Sigmoid colon (tissue), 7 donors: ENCODE results near the gene AMN1. TPM values are rescaled to one million over a fixed set of nuclear protein-coding genes. Genes with fewer than 3 reads are reported as not detected.

Experiments
- DNase-seq: peaks from one replicate; pipeline ENCODE4 v3.0.0-alpha.2; 2019
- H3K27ac ChIP-seq, 4 donors: fragments of 200-600 bp; sonication (generic); one replicate each; pipeline ENCODE4 v1.5.1; 2016 to 2019; ENCODE audit warnings: mild to moderate bottlenecking in 1 of 4
- H3K27me3 ChIP-seq, 3 donors: fragments of 200-600 bp; sonication (generic); one replicate each; pipeline ENCODE4 v1.5.1; 2019; ENCODE audit warnings: mild to moderate bottlenecking in 1 of 3
- H3K36me3 ChIP-seq, 4 donors: fragments of 200-600 bp; sonication (generic); one replicate each; pipeline ENCODE4 v1.5.1; 2016 to 2019
- H3K4me1 ChIP-seq, 4 donors: fragments of 200-600 bp; sonication (generic); one replicate each; pipeline ENCODE4 v1.5.1; 2017 to 2019
- H3K4me3 ChIP-seq, 4 donors: fragments of 200-600 bp; sonication (generic); one replicate each; pipeline ENCODE4 v1.5.1; 2017 to 2019; ENCODE audit warnings: mild to moderate bottlenecking in 2 of 4, moderate library complexity in 1 of 4
- H3K9me3 ChIP-seq, 4 donors: fragments of 200-600 bp in 3 of 4; sonication (generic) in 3 of 4; one replicate each; pipeline versions ENCODE4 v1.5.1 to v1.6.1; 2013 to 2019
- CTCF ChIP-seq, 4 experiments: fragments of 450-650 bp in 3 of 4; fragments of 200-600 bp in 1 of 4; IDR thresholded peaks; one replicate each; pipeline ENCODE4 v1.5.1; 2016 to 2019; ENCODE audit warnings: antibody characterized with exemption in 4 of 4, mild to moderate bottlenecking in 3 of 4, moderate library complexity in 2 of 4
- EP300 ChIP-seq, 4 donors: sonication (generic); formaldehyde crosslinking; IDR thresholded peaks; one replicate each; pipeline ENCODE4 v1.6.1; 2017; ENCODE audit warnings: antibody characterized with exemption in 4 of 4
- POLR2A ChIP-seq, 2 donors: fragments of 450-650 bp; IDR thresholded peaks; one replicate each; pipeline ENCODE4 v1.6.1; 2016; ENCODE audit warnings: antibody characterized with exemption in 2 of 2, mild to moderate bottlenecking in 2 of 2, moderate library complexity in 2 of 2
- POLR2AphosphoS5 ChIP-seq, 4 donors: sonication (generic); formaldehyde crosslinking; IDR thresholded peaks; one replicate each; pipeline ENCODE4 v1.6.1; 2017; ENCODE audit warnings: antibody characterized with exemption in 4 of 4
- WGBS, 2 donors: extraction: QIAGEN DNeasy Blood & Tissue Kit; methylation state at CpG; one replicate each; pipeline ENCODE4 v1.1.7; 2013; 5-methylcytosine and 5-hydroxymethylcytosine counted together
- intact Hi-C: fragments of 100-400 bp; cut with DNase I; formaldehyde crosslinking; loops from one replicate; pipeline ENCODE4 v1.15.1; 2023
- polyA plus RNA-seq, 3 donors: library from polyadenylated mRNA; stranded (reverse); fragments of 200-250 nt; gene quantifications; one replicate each; pipeline ENCODE4 v1.2.3, GENCODE V29; 2013
- total RNA-seq, 4 donors: library from RNA; depleted of rRNA; stranded (reverse); fragments of >200 nt; gene quantifications; one replicate each; pipeline ENCODE4 v1.1.0, GENCODE V29; 2016
- donor health status: healthy with polysubstance abuse.
- donor health status: Bipolar disorder and iron deficiency.
- donor health status: healthy.

Gene AMN1
- total and polyA plus RNA-seq, 7 donors: 2.4 to 13.2 (median 10.2) TPM

GRCh38 chr12:31633464-31633863 lies 95.4 kb downstream of the AMN1 start:
- H3K27ac ChIP-seq: no peak overlapping the region
- intact Hi-C loops: loop anchor here (10.0 kb wide), 1 partner anchor 359 kb away; no protein-coding TSS in a partner anchor

GRCh38 chr12:31631809-31632208 lies 97.0 kb downstream of the AMN1 start:
- intact Hi-C loops: loop anchor here (10.0 kb wide), 1 partner anchor 357 kb away; no protein-coding TSS in a partner anchor
- no peaks in the 10 kb centered on the region for H3K36me3 ChIP-seq
- no peaks in the 10 kb centered on the region for H3K27me3 ChIP-seq
- DNase-seq: no peak
- WGBS, 2 donors: 82 to 91% methylated on average over 12 of the region's 12 CpGs
- no peaks in the 10 kb centered on the region for H3K9me3 ChIP-seq
- H3K4me3 ChIP-seq: no peak overlapping the region
- peaks cover 0 to 18% (median 14%) of the 10 kb centered on the region in 4 donors for H3K4me1 ChIP-seq
- no peak overlapping the region for H3K27ac ChIP-seq
- TF ChIP-seq EP300 (IDR thresholded peaks at IDR 0.05) (no peak), POLR2AphosphoS5 (IDR thresholded peaks at IDR 0.05) (no peak), CTCF (IDR thresholded peaks at IDR 0.05) (no peak), POLR2A (IDR thresholded peaks at IDR 0.05) (no peak)

More at GRCh38 chr12:31633464-31633863, 95.4 kb downstream of the AMN1 start:
- Histone ChIP-seq H3K27me3 (no peaks in the 10 kb centered on the region), H3K36me3 (no peaks in the 10 kb centered on the region), H3K4me1 (peaks cover 0 to 18% (median 14%) of the 10 kb centered on the region in 4 donors), H3K9me3 (no peaks in the 10 kb centered on the region), H3K4me3 (no peak overlapping the region)
- WGBS, 2 donors: 78 to 91% methylated on average over 4 of the region's 4 CpGs
- no peak for DNase-seq
- TF ChIP-seq EP300 (IDR thresholded peaks at IDR 0.05) (no peak), POLR2A (IDR thresholded peaks at IDR 0.05) (no peak), CTCF (IDR thresholded peaks at IDR 0.05) (no peak), POLR2AphosphoS5 (IDR thresholded peaks at IDR 0.05) (no peak)

- TF ChIP-seq POLR2A (IDR thresholded peaks at IDR 0.05) (no peak), EP300 (IDR thresholded peaks at IDR 0.05) (no peak), POLR2AphosphoS5 (IDR thresholded peaks at IDR 0.05) (no peak), CTCF (IDR thresholded peaks at IDR 0.05) (no peak)
- Histone ChIP-seq H3K9me3 (no peaks in the 10 kb centered on the region), H3K4me3 (no peak overlapping the region), H3K36me3 (no peaks in the 10 kb centered on the region), H3K27me3 (no peaks in the 10 kb centered on the region), H3K4me1 (peaks cover 0 to 18% (median 14%) of the 10 kb centered on the region in 4 donors), H3K27ac (no peak overlapping the region)
- intact Hi-C loops: loop anchor here (10.0 kb wide), 1 partner anchor 356 kb away; no protein-coding TSS in a partner anchor
- DNase-seq: no peak
- WGBS, 2 donors: 86 to 88% methylated on average over 6 of the region's 6 CpGs
These were observed 97.6 kb downstream of the AMN1 start for GRCh38 chr12:31631023-31631724.

DNA sequence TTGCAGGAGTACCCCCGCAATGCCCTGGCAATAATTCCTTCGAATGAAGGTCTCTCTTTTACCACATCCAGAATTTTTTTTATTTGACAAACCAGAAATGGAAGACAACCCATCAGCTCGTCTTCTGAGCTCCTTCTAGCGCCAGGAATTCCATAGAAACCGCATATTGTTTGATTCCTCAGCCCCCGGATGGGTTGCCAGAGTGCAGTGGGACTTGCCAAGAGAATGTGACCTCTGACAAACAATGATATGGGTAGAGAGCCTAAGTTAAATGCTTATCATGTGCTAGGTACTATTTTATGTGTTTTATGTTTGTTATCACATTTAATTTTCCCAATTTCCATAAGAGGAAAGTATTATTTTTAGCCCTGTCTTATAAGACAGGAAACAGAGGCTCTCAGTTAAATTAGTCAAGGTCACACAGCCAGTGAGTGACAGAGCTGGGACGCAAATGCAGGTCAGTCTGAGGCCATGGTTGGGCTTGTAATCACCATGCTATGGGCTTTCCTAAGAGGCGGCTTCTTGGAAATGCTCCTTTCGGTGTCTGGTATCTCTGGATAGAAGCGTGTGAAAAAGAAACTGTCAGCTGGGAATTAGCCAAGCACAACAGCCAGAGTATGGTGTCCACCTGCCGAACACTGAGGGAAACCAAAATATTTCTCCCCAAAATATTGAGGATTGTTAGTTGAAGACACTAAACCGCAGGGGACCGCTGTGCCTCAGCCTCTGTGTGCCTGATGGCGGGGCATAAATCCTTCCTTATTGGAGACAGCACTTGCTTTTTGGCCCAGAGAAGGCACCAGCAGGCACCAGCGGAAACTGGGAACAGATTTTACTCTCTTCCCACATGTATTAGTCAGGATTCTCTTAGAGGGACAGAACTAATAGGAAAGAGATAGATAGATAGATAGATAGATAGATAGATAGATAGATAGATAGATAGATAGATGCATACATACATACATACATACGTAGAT lies 98.8 kb downstream of the AMN1 start:
- H3K27ac ChIP-seq: peak overlapping the region in 3 of 4 donors; percentile 9 to 50 (median 22)
- no peak for DNase-seq
- WGBS, 2 donors: 78% methylated on average over 16 of the region's 16 CpGs
- TF ChIP-seq CTCF (IDR thresholded peaks at IDR 0.05): no peak
- peak in 1 of 4 donors; percentile 21 for TF ChIP-seq EP300 (IDR thresholded peaks at IDR 0.05)
- TF ChIP-seq POLR2AphosphoS5 (IDR thresholded peaks at IDR 0.05): peak in 3 of 4 donors; percentile 8 to 60 (median 24)
- H3K4me3 ChIP-seq: peak overlapping the region in 2 of 4 donors; percentile 20 to 25
- H3K27me3 ChIP-seq: no peaks in the 10 kb centered on the region
- H3K9me3 ChIP-seq: no peaks in the 10 kb centered on the region
- peaks cover 0 to 18% (median 14%) of the 10 kb centered on the region in 4 donors for H3K4me1 ChIP-seq
- H3K36me3 ChIP-seq: no peaks in the 10 kb centered on the region
- intact Hi-C loops: loop anchor here (10.0 kb wide), 1 partner anchor 355 kb away; no protein-coding TSS in a partner anchor
